A549 (cell line): Measurements from ENCODE around the gene SAPCD1. TPM values are rescaled to one million over a fixed set of nuclear protein-coding genes. Genes with fewer than 3 reads are reported as not detected.

ENCODE experiments used
- ATAC-seq, 2 experiments: fragments of 200-7000 bp in 1 of 2; fragments of >200 bp in 1 of 2; cut with Nextera tagmentation in 1 of 2; cut with Tn5 transposase in 1 of 2; 3 replicates each; pipeline versions ENCODE4 v1.8.0 to v1.9.1; 2018 to 2020; ENCODE audit warnings: mild to moderate bottlenecking in 1 of 2, moderate library complexity in 1 of 2
- CTCF ChIA-PET: fragments of 300-600 bp; sonication (Branson Sonifier 250); formaldehyde crosslinking; extraction: SDS; loops from one replicate; lab custom pipeline; 2021; ENCODE audit warnings: antibody characterized with exemption, inconsistent platforms; lab: Yijun Ruan, JAX
- POLR2A ChIA-PET: fragments of 350-600 bp; formaldehyde crosslinking; extraction: SDS; loops from one replicate; lab custom pipeline; 2021; ENCODE audit warnings: antibody characterized with exemption, inconsistent platforms; lab: Yijun Ruan, JAX
- DNase-seq, 2 experiments: peaks; one replicate each; pipeline versions ENCODE4 v3.0.0 to v3.0.0-alpha.2; 2011 to 2016; ENCODE audit warnings: low read depth in 1 of 2, low spot score in 1 of 2
- FAIRE-seq: peaks from 2 replicates; lab custom pipeline; 2011; peaks lifted over from hg19 to GRCh38; lab: Jason Lieb, UNC
- H3K27ac ChIP-seq, 2 experiments: fragments of >200 bp; sonication (Bioruptor Twin); formaldehyde crosslinking; 3 replicates each; pipeline ENCODE4 v1.5.1; 2016 to 2017
- H3K4me1 ChIP-seq: fragments of >200 bp; sonication (Bioruptor Twin); formaldehyde crosslinking; 3 replicates; pipeline ENCODE4 v1.6.1; 2016
- H3K4me2 ChIP-seq: fragments of >200 bp; sonication (Bioruptor Twin); formaldehyde crosslinking; 3 replicates; pipeline ENCODE4 v1.6.1; 2016
- H3K4me3 ChIP-seq: fragments of >200 bp; sonication (Bioruptor Twin); formaldehyde crosslinking; 3 replicates; pipeline ENCODE4 v1.5.1; 2016
- H3K9me3 ChIP-seq: fragments of >200 bp; sonication (Bioruptor Twin); formaldehyde crosslinking; 3 replicates; pipeline ENCODE4 v1.6.1; 2016
- ATOH8 ChIP-seq: fragments of 250-450 bp; sonication (Bioruptor Pico); IDR thresholded peaks from 2 replicates; pipeline ENCODE4 v1.5.0; 2020; ENCODE audit warnings: low read depth, mild to moderate bottlenecking, moderate library complexity
- BHLHE40 ChIP-seq: IDR thresholded peaks from 2 replicates; pipeline ENCODE4 v1.6.1; 2012; ENCODE audit warnings: low read depth, low read length, inconsistent platforms
- CEBPB ChIP-seq, 2 experiments: fragments of >200 bp in 1 of 2; sonication (Bioruptor Twin) in 1 of 2; formaldehyde crosslinking in 1 of 2; IDR thresholded peaks; 2 replicates each; pipeline ENCODE4 v1.6.1; 2012 to 2016
- FOSB ChIP-seq: fragments of 250-450 bp; sonication (Bioruptor Pico); IDR thresholded peaks from 2 replicates; pipeline ENCODE4 v1.5.0; 2020; ENCODE audit warnings: mild to moderate bottlenecking, moderate library complexity
- FOXS1 ChIP-seq: fragments of 250-450 bp; sonication (Bioruptor Pico); IDR thresholded peaks from 2 replicates; pipeline ENCODE4 v1.5.0; 2020; ENCODE audit warnings: mild to moderate bottlenecking, moderate library complexity
- JUN ChIP-seq, 2 experiments: fragments of >200 bp; sonication (Bioruptor Twin); formaldehyde crosslinking; IDR thresholded peaks; 2 replicates in 1 of 2; 3 replicates in 1 of 2; pipeline ENCODE4 v1.6.1; 2016 to 2017
- MAZ ChIP-seq: fragments of 150-350 bp; IDR thresholded peaks from 2 replicates; pipeline ENCODE4 v1.6.1; 2014; ENCODE audit warnings: antibody characterized with exemption, low read depth, low read length, borderline replicate concordance
- RAD21 ChIP-seq, 2 experiments: fragments of >200 bp in 1 of 2; sonication (Bioruptor Twin) in 1 of 2; formaldehyde crosslinking in 1 of 2; IDR thresholded peaks in 1 of 2; conservative IDR thresholded peaks in 1 of 2; 2 replicates in 1 of 2; 3 replicates in 1 of 2; pipeline ENCODE4 v1.6.1; 2012 to 2018; ENCODE audit warnings: inconsistent platforms in 1 of 2
- RARB ChIP-seq: fragments of 250-450 bp; sonication (Bioruptor Pico); IDR thresholded peaks from 2 replicates; pipeline ENCODE4 v1.8.0; 2021; ENCODE audit warnings: mild to moderate bottlenecking, moderate library complexity
- REST ChIP-seq: fragments of 200-600 bp; sonication (generic); IDR thresholded peaks from 2 replicates; pipeline ENCODE4 v1.6.1; 2016; ENCODE audit warnings: antibody characterized with exemption, mild to moderate bottlenecking, moderate library complexity
- SREBF2 ChIP-seq: fragments of 450-650 bp; IDR thresholded peaks from 2 replicates; pipeline ENCODE4 v1.6.1; 2014; ENCODE audit warnings: mild to moderate bottlenecking, moderate library complexity
- ZC3H11A ChIP-seq: fragments of 450-650 bp; IDR thresholded peaks from 2 replicates; pipeline ENCODE4 v1.6.1; 2014; ENCODE audit warnings: antibody characterized with exemption, mild to moderate bottlenecking
- ZFP36 ChIP-seq: fragments of 450-650 bp; IDR thresholded peaks from 2 replicates; pipeline ENCODE4 v1.6.1; 2014; ENCODE audit warnings: borderline replicate concordance; ENCODE audit not compliant: partially characterized antibody
- ZSCAN20 ChIP-seq: fragments of 250-450 bp; sonication (Bioruptor Pico); IDR thresholded peaks from 2 replicates; pipeline ENCODE4 v1.8.0; 2022; ENCODE audit warnings: mild to moderate bottlenecking, moderate library complexity
- WGBS: methylation state at CpG from one replicate; pipeline ENCODE4 v1.1.6; 2017; ENCODE audit errors: missing lambda C conversion rate; 5-methylcytosine and 5-hydroxymethylcytosine counted together
- polyA plus RNA-seq, 4 experiments: library from polyadenylated mRNA; depleted of rRNA in 3 of 4; stranded (reverse); fragments of >200 nt; fragmentation: RNase III in 1 of 4; extraction: RNeasy Plus Mini Kit Qiagen cat#74134 plus additional on column Dnase treatment in 1 of 4; gene quantifications; 2 replicates in 3 of 4; 3 replicates in 1 of 4; pipeline ENCODE4 v1.2.3, GENCODE V29; 2011 to 2017
- TF ChIP-seq, protein P1 (sequence below): IDR thresholded peaks from 2 replicates; pipeline ENCODE4 v1.6.1; 2012; ENCODE audit warnings: low read depth, borderline replicate concordance

SAPCD1 gene
- polyA plus RNA-seq, 2 of the 4 experiments (the other 2 are of a cell fraction), result 5.8 to 6.9 TPM

GRCh38 chr6:31718265-31718664 lies 44.2 kb upstream of the SAPCD1 start:
- 83% methylated on average over 1 of the region's 1 CpG for WGBS
- no peak overlapping the region for H3K4me3 ChIP-seq
- ATAC-seq, result no peak
- TF ChIP-seq ZFP36, result no peak
- TF ChIP-seq RAD21 (conservative IDR thresholded peaks at IDR 0.05 in 1 of 2, IDR thresholded peaks at IDR 0.05 in 1 of 2), result no peak
- TF ChIP-seq, protein P1, sequence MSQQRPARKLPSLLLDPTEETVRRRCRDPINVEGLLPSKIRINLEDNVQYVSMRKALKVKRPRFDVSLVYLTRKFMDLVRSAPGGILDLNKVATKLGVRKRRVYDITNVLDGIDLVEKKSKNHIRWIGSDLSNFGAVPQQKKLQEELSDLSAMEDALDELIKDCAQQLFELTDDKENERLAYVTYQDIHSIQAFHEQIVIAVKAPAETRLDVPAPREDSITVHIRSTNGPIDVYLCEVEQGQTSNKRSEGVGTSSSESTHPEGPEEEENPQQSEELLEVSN, result no peak
- no peak for TF ChIP-seq ATOH8 (CRISPR knock-in tag)
- TF ChIP-seq FOSB (CRISPR knock-in tag), result no peak
- TF ChIP-seq JUN (IDR thresholded peaks at IDR 0.05), result no peak
- POLR2A ChIA-PET, result no interaction called here
- CTCF ChIA-PET, result no interaction called here
- H3K4me2 ChIP-seq, result no peak overlapping the region
- no peaks in the 10 kb centered on the region for H3K4me1 ChIP-seq
- no peaks in the 10 kb centered on the region for H3K9me3 ChIP-seq
- no peak for FAIRE-seq
- no peak overlapping the region for H3K27ac ChIP-seq
- DNase-seq, result no peak

DNA sequence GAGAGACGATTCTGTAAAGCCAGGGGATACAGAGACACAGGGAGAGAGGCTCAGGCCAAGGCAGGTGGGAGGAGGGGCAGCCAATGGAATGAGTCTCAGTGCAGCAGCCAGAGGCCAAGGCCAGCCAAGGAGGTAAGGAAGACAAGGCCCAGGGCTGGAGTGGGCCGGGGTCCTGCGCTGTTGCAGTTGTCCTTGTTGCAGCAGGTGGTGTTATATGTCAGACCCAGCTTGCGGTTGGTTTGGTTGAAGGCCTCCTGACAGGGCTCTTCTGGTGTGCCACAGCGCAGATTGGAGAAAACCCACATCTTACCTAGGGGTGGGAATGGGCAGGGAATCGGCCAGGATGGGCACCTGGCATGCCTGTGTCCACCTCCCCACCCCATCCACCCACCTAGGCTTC lies 43.5 kb upstream of the SAPCD1 start:
- ChIA-PET POLR2A (no interaction called here), CTCF (no interaction called here)
- no peak overlapping the region for H3K4me3 ChIP-seq
- no peak overlapping the region for H3K27ac ChIP-seq
- TF ChIP-seq BHLHE40, result no peak
- no peak for TF ChIP-seq FOXS1 (CRISPR knock-in tag)
- TF ChIP-seq SREBF2, result no peak
- TF ChIP-seq ATOH8 (CRISPR knock-in tag), result no peak
- TF ChIP-seq, all 56 proteins: peak for 0
- WGBS, result 65% methylated on average over 6 of the region's 6 CpGs
- Histone ChIP-seq H3K9me3 (no peaks in the 10 kb centered on the region), H3K4me2 (no peak overlapping the region), H3K4me1 (no peaks in the 10 kb centered on the region)
- no peak for DNase-seq
- no peak for ATAC-seq
- no peak for FAIRE-seq

DNA sequence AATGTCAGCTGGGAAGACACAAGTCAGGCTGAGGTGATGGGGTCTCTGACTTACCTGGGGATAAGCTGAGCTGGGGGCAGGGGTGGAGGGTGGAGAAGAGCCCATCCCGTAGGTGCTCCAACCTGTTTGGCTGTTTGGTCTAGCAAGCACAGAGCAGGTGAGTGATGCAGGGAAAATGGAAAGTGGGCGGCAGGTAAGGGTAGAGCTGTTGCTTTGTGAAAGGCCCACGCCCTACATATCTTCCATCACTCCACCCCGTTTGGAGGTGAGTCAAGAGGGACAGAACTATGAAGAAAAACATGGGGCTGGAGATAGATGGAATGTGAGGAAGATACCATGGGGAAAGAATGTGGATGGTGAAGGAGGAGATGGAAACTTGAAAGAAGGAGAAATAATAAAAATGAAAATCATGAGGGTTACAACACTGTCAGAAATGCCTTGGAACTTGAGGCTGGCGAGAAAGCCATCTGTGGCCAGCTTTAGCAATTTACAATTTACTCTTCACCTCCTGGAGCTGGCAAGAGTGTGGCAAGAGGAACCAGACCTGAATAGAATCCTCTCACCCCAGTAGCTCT lies 42.2 kb upstream of the SAPCD1 start:
- ATAC-seq (no peak), DNase-seq (no peak), FAIRE-seq (no peak)
- Histone ChIP-seq H3K27ac (no peak overlapping the region), H3K4me1 (no peaks in the 10 kb centered on the region), H3K4me3 (no peak overlapping the region), H3K4me2 (no peak overlapping the region), H3K9me3 (no peaks in the 10 kb centered on the region)
- ChIA-PET POLR2A (no interaction called here), CTCF (interaction anchor here (0.6 kb wide), 2 partner anchors 83 to 371 kb away, joined by 3 to 4 read pairs; no protein-coding TSS in a partner anchor)
- WGBS, result 65% methylated on average over 5 of the region's 5 CpGs
- TF ChIP-seq ZSCAN20 (CRISPR knock-in tag) (no peak), RARB (CRISPR knock-in tag) (no peak), SREBF2 (no peak), MAZ (no peak), CEBPB (IDR thresholded peaks at IDR 0.05) (no peak), REST (no peak), ZC3H11A (no peak), JUN (IDR thresholded peaks at IDR 0.05) (no peak), ZFP36 (no peak)
